ENCODE data around the gene UBA7. TPM values are rescaled to one million over a fixed set of nuclear protein-coding genes. Genes with fewer than 3 reads are reported as not detected.

UBA7 gene
- total and polyA plus RNA-seq, 2 of the 8 experiments (the other 6 are each of a cell fraction or from before 2014, with no cell fraction given) = 0.34 to 0.65 TPM

GRCh38 chr3:49759226-49759625, 54.5 kb downstream of the UBA7 start:
- FAIRE-seq (no peak), DNase-seq (ENCODE audit: low read depth in 1 of 2, low spot score in 2 of 2) (no peak)
- Histone ChIP-seq H2BK5ac (ENCODE audit: low read depth, low read length) (no peak overlapping the region), H3K14ac (ENCODE audit: insufficient read length) (no peak overlapping the region), H3K23me2 (ENCODE audit: low read depth, low read length) (no peaks in the 10 kb centered on the region), H3K79me2 (ENCODE audit: control insufficient read depth in 1 of 2, insufficient read depth in 2 of 2, low read length in 2 of 2) (peaks cover 0 to 73% of the 10 kb centered on the region in 2 experiments; a peak in 3 of 4 replicates), H3K4ac (replicated peaks; ENCODE audit: insufficient read length, low read depth, low read length) (no peak overlapping the region), H2AFZ (ENCODE audit: low read length) (no peak overlapping the region), H3K9ac (replicated peaks in 1 of 4; ENCODE audit: extremely low read depth in 1 of 4, low read depth in 3 of 4, low read length in 3 of 4) (no peak overlapping the region), H4K20me1 (replicated peaks in 1 of 2; ENCODE audit: control insufficient read depth in 1 of 2, insufficient read depth in 2 of 2, low read length in 2 of 2) (peaks cover 3 to 6% of the 10 kb centered on the region in 2 experiments), H3K23ac (ENCODE audit: insufficient read length) (no peak overlapping the region), H2BK15ac (ENCODE audit: low read length) (no peak overlapping the region), H4K5ac (ENCODE audit: insufficient read length, low read depth, low read length) (no peak overlapping the region), H2BK12ac (ENCODE audit: low read depth, low read length) (no peak overlapping the region), H3K27me3 (replicated peaks in 1 of 4; ENCODE audit: control insufficient read depth in 3 of 4, extremely low read depth in 1 of 4, insufficient read depth in 3 of 4, low read length in 3 of 4) (no peaks in the 10 kb centered on the region), H3K79me1 (ENCODE audit: low read depth, low read length) (peaks cover 3% of the 10 kb centered on the region; the same call in 1 of the 2 replicates), H3K4me3 (ENCODE audit: extremely low read depth in 1 of 4, insufficient read depth in 2 of 4, low read depth in 3 of 4, low read length in 4 of 4) (no peak overlapping the region), H3K4me2 (ENCODE audit: insufficient read depth in 1 of 2, low read depth in 2 of 2, low read length in 2 of 2) (no peak overlapping the region), H2BK120ac (replicated peaks; ENCODE audit: low read depth, low read length) (no peak overlapping the region), H2BK20ac (ENCODE audit: low read length) (no peak overlapping the region), H3K27ac (ENCODE audit: low read depth, low read length) (no peak overlapping the region), H3K56ac (replicated peaks; ENCODE audit: insufficient read length, low read depth, low read length) (no peak overlapping the region), H3K9me3 (ENCODE audit: insufficient read depth in 2 of 2, low read depth in 1 of 2, low read length in 1 of 2) (no peaks in the 10 kb centered on the region), H4K91ac (replicated peaks; ENCODE audit: insufficient read length, low read length) (no peak overlapping the region), H2AK5ac (ENCODE audit: low read depth, low read length) (no peak overlapping the region), H4K8ac (ENCODE audit: extremely low read depth, insufficient read depth, low read length) (no peak overlapping the region), H3K4me1 (replicated peaks in 1 of 4; ENCODE audit: control insufficient read depth in 3 of 4, insufficient read depth in 4 of 4, low read length in 3 of 4) (no peaks in the 10 kb centered on the region), H3K18ac (ENCODE audit: extremely low read depth, low read length) (no peak overlapping the region), H3K36me3 (ENCODE audit: control insufficient read depth in 2 of 4, insufficient read depth in 4 of 4, low read length in 3 of 4) (no peaks in the 10 kb centered on the region)
- 69% methylated on average over 1 of the region's 1 CpG; no CpG with 5 or more reads in 1 of the 2 experiments for WGBS, 2 experiments (ENCODE audit: extremely low coverage in 1 of 2, insufficient coverage in 1 of 2, insufficient read length in 1 of 2, insufficient replicate concordance in 2 of 2, low coverage in 1 of 2, low lambda C conversion rate in 2 of 2, missing lambda C conversion rate in 1 of 2)
- POLR2A ChIA-PET (ENCODE audit: partially characterized antibody) = interaction anchor here (0.6 to 0.9 kb wide), 2 partner anchors 14 to 40 kb away, joined by 3 read pairs; no protein-coding TSS in a partner anchor
- no peak for TF ChIP-seq CEBPB (IDR thresholded peaks at IDR 0.05; ENCODE audit: low read depth, low read length)
- TF ChIP-seq MAX (IDR thresholded peaks at IDR 0.05) = no peak
- CTCF ChIA-PET (ENCODE audit: partially characterized antibody) = interaction anchor here (0.8 to 0.9 kb wide), 2 partner anchors 10 to 58 kb away, joined by 3 read pairs; no protein-coding TSS in a partner anchor
